ENCODE results near the gene AP4B1. TPM values are rescaled to one million over a fixed set of nuclear protein-coding genes. Genes with fewer than 3 reads are reported as not detected.

AP4B1 gene
- total and polyA plus RNA-seq, 9 of the 15 experiments (the other 6 are each of a cell fraction or from before 2014, with no cell fraction given) = 15.8 to 36.5 (median 24.6) TPM

- TF ChIP-seq ZBTB2 (IDR thresholded peaks at IDR 0.05) (peak; percentile 80), RAD21 (CRISPR knock-in tag; conservative IDR thresholded peaks at IDR 0.05 in 1 of 2, IDR thresholded peaks at IDR 0.05 in 1 of 2) (peak; percentile 95 to 98), ARID3A (IDR thresholded peaks at IDR 0.05; ENCODE audit: borderline replicate concordance, low read depth, low read length) (peak; percentile 77; the same call in 1 of the 2 replicates), ZNF584 (CRISPR knock-in tag; IDR thresholded peaks at IDR 0.05; ENCODE audit: low read depth) (no peak), MTA3 (IDR thresholded peaks at IDR 0.05; ENCODE audit: borderline replicate concordance) (peak; percentile 93), CEBPG (CRISPR knock-in tag; IDR thresholded peaks at IDR 0.05) (no peak), CEBPG (tag; conservative IDR thresholded peaks at IDR 0.05 in 1 of 2, IDR thresholded peaks at IDR 0.05 in 1 of 2) (no peak), ZNF354B (CRISPR knock-in tag; IDR thresholded peaks at IDR 0.05) (no peak), CBFB (CRISPR knock-in tag; IDR thresholded peaks at IDR 0.05) (peak; percentile 48; the same call in 1 of the 2 replicates), RNF219 (CRISPR knock-in tag; IDR thresholded peaks at IDR 0.05) (no peak), ZNF324 (CRISPR knock-in tag; IDR thresholded peaks at IDR 0.05) (no peak), AFF1 (IDR thresholded peaks at IDR 0.05; ENCODE audit: low read depth in 1 of 2, partially characterized antibody in 2 of 2) (peak in 1 of 2 experiments; percentile 52), RNF2 (IDR thresholded peaks at IDR 0.05) (peak; percentile 95), U2AF1 (optimal IDR thresholded peaks at IDR 0.05; ENCODE audit: low read depth, low read length) (no peak)
- TF ChIP-seq, protein P1, sequence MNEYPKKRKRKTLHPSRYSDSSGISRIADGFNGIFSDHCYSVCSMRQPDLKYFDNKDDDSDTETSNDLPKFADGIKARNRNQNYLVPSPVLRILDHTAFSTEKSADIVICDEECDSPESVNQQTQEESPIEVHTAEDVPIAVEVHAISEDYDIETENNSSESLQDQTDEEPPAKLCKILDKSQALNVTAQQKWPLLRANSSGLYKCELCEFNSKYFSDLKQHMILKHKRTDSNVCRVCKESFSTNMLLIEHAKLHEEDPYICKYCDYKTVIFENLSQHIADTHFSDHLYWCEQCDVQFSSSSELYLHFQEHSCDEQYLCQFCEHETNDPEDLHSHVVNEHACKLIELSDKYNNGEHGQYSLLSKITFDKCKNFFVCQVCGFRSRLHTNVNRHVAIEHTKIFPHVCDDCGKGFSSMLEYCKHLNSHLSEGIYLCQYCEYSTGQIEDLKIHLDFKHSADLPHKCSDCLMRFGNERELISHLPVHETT (CRISPR knock-in tag; conservative IDR thresholded peaks at IDR 0.05 in 1 of 2, IDR thresholded peaks at IDR 0.05 in 1 of 2) = peak in 1 of 2 experiments; percentile 97; a peak in 2 of 4 replicates
These were observed at the start of gene AP4B1, which contains the start of gene DCLRE1B (continued) for GRCh38 chr1:113904674-113905434.

Data from K562 (cell line).